Natural killer cell (primary cell): ENCODE results near the gene TCL1B. TPM values are rescaled to one million over a fixed set of nuclear protein-coding genes. Genes with fewer than 3 reads are reported as not detected.

Experiments used
- ATAC-seq, 3 donors: fragments of 150-1000 bp in 2 of 3; fragments of 200-7000 bp in 1 of 3; cut with Tn5 transposase; 1 replicate in 1 of 3; 2 replicates in 2 of 3; pipeline ENCODE4 v1.10.0; 2021; ENCODE audit warnings: mild to moderate bottlenecking in 2 of 3, moderate library complexity in 2 of 3
- DNase-seq, 2 donors: peaks; one replicate each; pipeline versions ENCODE4 v3.0.0 to v3.0.0-alpha.2; 2013 to 2021; ENCODE audit warnings: mixed read lengths in 1 of 2
- H3K27ac ChIP-seq: one replicate; pipeline ENCODE4 v1.5.1; 2013; ENCODE audit warnings: mild to moderate bottlenecking, low read length
- H3K27me3 ChIP-seq: one replicate; pipeline ENCODE4 v1.6.1; 2013; ENCODE audit warnings: low read length; ENCODE audit not compliant: control insufficient read depth, insufficient read depth
- H3K36me3 ChIP-seq: one replicate; pipeline ENCODE4 v1.6.1; 2013; ENCODE audit warnings: low read length; ENCODE audit not compliant: control insufficient read depth, insufficient read depth
- H3K4me1 ChIP-seq: one replicate; pipeline ENCODE4 v1.6.1; 2013; ENCODE audit warnings: low read length; ENCODE audit not compliant: control insufficient read depth, insufficient read depth
- H3K4me3 ChIP-seq: one replicate; pipeline ENCODE4 v1.5.1; 2013; ENCODE audit warnings: low read length
- H3K9me3 ChIP-seq: one replicate; pipeline ENCODE4 v1.6.1; 2013; ENCODE audit warnings: low read length; ENCODE audit not compliant: control insufficient read depth, insufficient read depth
- H3K27ac Mint-ChIP-seq, 2 donors: one replicate each; pipeline ENCODE4 v1.8.0; 2022; ENCODE audit warnings: mild to moderate bottlenecking in 2 of 2, mixed read lengths in 2 of 2, moderate library complexity in 1 of 2
- H3K27me3 Mint-ChIP-seq, 2 donors: one replicate each; pipeline ENCODE4 v1.8.0; 2022; ENCODE audit warnings: low read depth in 2 of 2, mixed read lengths in 2 of 2
- H3K36me3 Mint-ChIP-seq: one replicate; pipeline ENCODE4 v1.8.0; 2022; ENCODE audit warnings: mixed read lengths
- H3K4me1 Mint-ChIP-seq, 2 donors: one replicate each; pipeline ENCODE4 v1.8.0; 2022; ENCODE audit warnings: mixed read lengths in 2 of 2
- H3K4me3 Mint-ChIP-seq: one replicate; pipeline ENCODE4 v1.8.0; 2022; ENCODE audit warnings: mild to moderate bottlenecking, moderate library complexity, mixed read lengths
- H3K9me3 Mint-ChIP-seq, 2 donors: one replicate each; pipeline ENCODE4 v1.8.0; 2022; ENCODE audit warnings: mixed read lengths in 2 of 2
- CTCF ChIP-seq: fragments of 200-600 bp; IDR thresholded peaks from one replicate; pipeline ENCODE4 v1.8.0; 2022; ENCODE audit warnings: antibody characterized with exemption
- WGBS: methylation state at CpG from one replicate; pipeline ENCODE4 v1.1.7; 2013; ENCODE audit warnings: missing lambda C conversion rate; ENCODE audit not compliant: insufficient coverage; 5-methylcytosine and 5-hydroxymethylcytosine counted together
- intact Hi-C: fragments of 100-400 bp; cut with micrococcal nuclease; formaldehyde crosslinking; loops from one replicate; pipeline ENCODE4 v1.14.2; 2022
- total RNA-seq, 4 donors: library from RNA; stranded (reverse); fragments of 120-200 nt in 1 of 4; gene quantifications; one replicate each; pipeline versions ENCODE4 v1.2.3 to v1.2.4, GENCODE V29; 2013 to 2022

Gene TCL1B
- total RNA-seq, 3 donors from 2014 or later (not counting 1 experiment from before 2014, with no cell fraction given), result not detected

- TF ChIP-seq CTCF, result no peak
- intact Hi-C loops, result no loop called here
- H3K27ac Mint-ChIP-seq, result no peak overlapping the region
- DNase-seq (no peak), ATAC-seq (no peak)
- H3K9me3 ChIP-seq, result no peaks in the 10 kb centered on the region
- no peaks in the 10 kb centered on the region for H3K36me3 Mint-ChIP-seq
- H3K9me3 Mint-ChIP-seq, result no peaks in the 10 kb centered on the region
- H3K4me1 ChIP-seq, result no peaks in the 10 kb centered on the region
- H3K4me3 ChIP-seq, result peak overlapping the region; percentile 27
- peaks cover 11 to 35% of the 10 kb centered on the region in 2 donors for H3K27me3 Mint-ChIP-seq
- H3K4me1 Mint-ChIP-seq, result no peaks in the 10 kb centered on the region
- no peaks in the 10 kb centered on the region for H3K36me3 ChIP-seq
- WGBS, result 83% methylated on average over 9 of the region's 9 CpGs
- H3K27me3 ChIP-seq, result peaks cover 2% of the 10 kb centered on the region
- no peak overlapping the region for H3K27ac ChIP-seq
- H3K4me3 Mint-ChIP-seq, result no peak overlapping the region
Observed at GRCh38 chr14:95712398-95712797, 26.2 kb downstream of the TCL1B start.

- Histone ChIP-seq H3K36me3 (no peaks in the 10 kb centered on the region), H3K9me3 (no peaks in the 10 kb centered on the region), H3K27ac (peak within 1 kb of the TSS; percentile 3), H3K4me3 (peak within 1 kb of the TSS; percentile 31), H3K27me3 (peaks cover 2% of the 10 kb centered on the region), H3K4me1 (no peaks in the 10 kb centered on the region)
- Mint-ChIP-seq H3K9me3 (no peaks in the 10 kb centered on the region), H3K4me3 (no peak within 1 kb of the TSS), H3K27me3 (peaks cover 10 to 32% of the 10 kb centered on the region in 2 donors), H3K27ac (no peak within 1 kb of the TSS), H3K4me1 (no peaks in the 10 kb centered on the region), H3K36me3 (no peaks in the 10 kb centered on the region)
- ATAC-seq, result no peak
- intact Hi-C loops, result no loop called here
- TF ChIP-seq CTCF, result no peak
- no peak for DNase-seq
- 38% methylated on average over 47 of the region's 47 CpGs for WGBS
Observed at GRCh38 chr14:95713596-95714371, 27.6 kb downstream of the TCL1B start, which contains the start of gene TCL1A. TCL1A (minus strand) TSS chr14:95714125; CDS start chr14:95714066, 59 bp downstream.

DNA sequence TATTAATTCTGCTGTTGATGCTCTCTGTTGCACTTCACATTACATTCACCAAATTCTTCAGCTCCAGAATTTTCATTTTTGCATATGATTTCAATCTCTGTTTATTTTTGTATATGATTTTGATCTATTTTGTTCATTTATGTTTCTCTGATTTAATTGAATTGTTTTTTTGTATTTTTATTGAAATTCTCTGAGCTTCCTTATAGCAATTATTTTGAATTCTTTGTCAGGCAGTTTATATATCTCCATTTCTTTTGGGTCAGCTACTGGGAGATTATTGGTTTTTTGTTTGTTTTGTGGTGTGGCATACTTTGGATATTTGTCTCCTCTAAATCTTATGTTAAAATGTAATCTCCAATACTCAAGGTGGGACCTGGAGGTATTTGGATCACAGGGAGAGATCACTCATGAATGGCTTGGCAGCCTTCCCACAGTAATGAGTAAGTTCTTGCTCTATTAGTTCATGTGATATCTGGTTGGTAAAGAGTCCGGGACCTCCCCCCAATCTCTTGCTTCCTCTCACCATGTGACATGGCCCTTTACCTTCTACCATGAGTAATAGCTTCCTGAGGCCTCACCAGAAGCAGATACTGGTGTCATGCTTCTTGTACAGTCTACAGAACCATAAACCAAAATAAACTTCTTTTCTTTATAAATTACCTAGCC lies 36.4 kb downstream of the TCL1B start:
- Histone ChIP-seq H3K4me3 (no peak overlapping the region), H3K4me1 (no peaks in the 10 kb centered on the region), H3K27ac (no peak overlapping the region), H3K36me3 (no peaks in the 10 kb centered on the region), H3K27me3 (peaks cover 4% of the 10 kb centered on the region), H3K9me3 (peaks cover 4% of the 10 kb centered on the region)
- TF ChIP-seq CTCF, result no peak
- Mint-ChIP-seq H3K4me1 (no peaks in the 10 kb centered on the region), H3K9me3 (peaks cover 0 to 3% of the 10 kb centered on the region in 2 donors), H3K27ac (no peak overlapping the region), H3K36me3 (no peaks in the 10 kb centered on the region), H3K4me3 (no peak overlapping the region), H3K27me3 (peaks cover 15 to 37% of the 10 kb centered on the region in 2 donors)
- no peak for DNase-seq
- no peak for ATAC-seq
- 80% methylated on average over 1 of the region's 1 CpG for WGBS
- intact Hi-C loops, result no loop called here
